ENCODE data around the gene ROBO4. TPM values are rescaled to one million over a fixed set of nuclear protein-coding genes. Genes with fewer than 3 reads are reported as not detected.

Gene ROBO4
- total RNA-seq, 2 experiments from 2014 or later: not detected

GRCh38 chr11:124865181-124865901, 32.3 kb downstream of the ROBO4 start, which contains the start of gene ROBO3:
Gene ROBO3 (plus strand): TSS chr11:124865432. CDS start chr11:124865578, 146 bp downstream.
- intact Hi-C loops (cut with micrococcal nuclease; ENCODE audit: unreplicated experiment): no loop called here
- Histone ChIP-seq H3K4me1 (ENCODE audit: insufficient read depth, low read length, poor library complexity, severe bottlenecking) (no peaks in the 10 kb centered on the region), H3K27ac (ENCODE audit: low read depth, low read length, poor library complexity, severe bottlenecking) (no peak within 1 kb of the TSS), H4K20me1 (ENCODE audit: insufficient read depth, low read length) (no peaks in the 10 kb centered on the region), H3K79me2 (ENCODE audit: insufficient read depth, low read depth, low read length) (no peaks in the 10 kb centered on the region), H3K4me3 (ENCODE audit: low read depth, low read length, poor library complexity, severe bottlenecking) (no peak within 1 kb of the TSS), H3K9me2 (ENCODE audit: insufficient read depth, low read length) (no peaks in the 10 kb centered on the region), H2AFZ (ENCODE audit: low read length) (no peak within 1 kb of the TSS), H3K9me3 (ENCODE audit: low read length) (no peaks in the 10 kb centered on the region), H3K4me2 (ENCODE audit: low read length) (no peak within 1 kb of the TSS), H3K36me3 (ENCODE audit: insufficient read depth, low read length) (no peaks in the 10 kb centered on the region)
- TF ChIP-seq CTCF (conservative IDR thresholded peaks at IDR 0.05; ENCODE audit: low read length): no peak
- no peak for TF ChIP-seq EZH2phosphoT487 (IDR thresholded peaks at IDR 0.05; ENCODE audit: borderline replicate concordance, low read depth, low read length)
- no peak for DNase-seq (ENCODE audit: low spot score)
- POLR2A ChIA-PET: no interaction called here
- no TSS peak for BruUV-seq (replicated peaks)
- CTCF ChIA-PET (ENCODE audit: unreplicated experiment): no interaction called here

- H4K20me1 ChIP-seq (ENCODE audit: insufficient read depth, low read length): no peaks in the 10 kb centered on the region
- no peaks in the 10 kb centered on the region for H3K79me2 ChIP-seq (ENCODE audit: insufficient read depth, low read depth, low read length)
- H3K27ac ChIP-seq (ENCODE audit: low read depth, low read length, poor library complexity, severe bottlenecking): no peak overlapping the region
- H3K36me3 ChIP-seq (ENCODE audit: insufficient read depth, low read length): no peaks in the 10 kb centered on the region
- no peaks in the 10 kb centered on the region for H3K4me1 ChIP-seq (ENCODE audit: insufficient read depth, low read length, poor library complexity, severe bottlenecking)
- H3K4me3 ChIP-seq (ENCODE audit: low read depth, low read length, poor library complexity, severe bottlenecking): no peak overlapping the region
- ChIA-PET CTCF (ENCODE audit: unreplicated experiment) (no interaction called here), POLR2A (no interaction called here)
- no peak overlapping the region for H2AFZ ChIP-seq (ENCODE audit: low read length)
- H3K4me2 ChIP-seq (ENCODE audit: low read length): no peak overlapping the region
- TF ChIP-seq CTCF (conservative IDR thresholded peaks at IDR 0.05; ENCODE audit: low read length): no peak
- no peak for TF ChIP-seq EZH2phosphoT487 (IDR thresholded peaks at IDR 0.05; ENCODE audit: borderline replicate concordance, low read depth, low read length)
- intact Hi-C loops (cut with micrococcal nuclease; ENCODE audit: unreplicated experiment): no loop called here
- no peaks in the 10 kb centered on the region for H3K9me3 ChIP-seq (ENCODE audit: low read length)
- H3K9me2 ChIP-seq (ENCODE audit: insufficient read depth, low read length): no peaks in the 10 kb centered on the region
- no peak for DNase-seq (ENCODE audit: low spot score)
- no TSS peak for BruUV-seq (replicated peaks)
These were observed 32.8 kb downstream of the ROBO4 start for GRCh38 chr11:124864892-124865180.

- Histone ChIP-seq H3K9me3 (ENCODE audit: low read length) (no peaks in the 10 kb centered on the region), H3K4me1 (ENCODE audit: insufficient read depth, low read length, poor library complexity, severe bottlenecking) (no peaks in the 10 kb centered on the region), H3K79me2 (ENCODE audit: insufficient read depth, low read depth, low read length) (no peaks in the 10 kb centered on the region), H4K20me1 (ENCODE audit: insufficient read depth, low read length) (no peaks in the 10 kb centered on the region), H3K36me3 (ENCODE audit: insufficient read depth, low read length) (no peaks in the 10 kb centered on the region), H3K9me2 (ENCODE audit: insufficient read depth, low read length) (no peaks in the 10 kb centered on the region), H3K27ac (ENCODE audit: low read depth, low read length, poor library complexity, severe bottlenecking) (no peak overlapping the region), H3K4me2 (ENCODE audit: low read length) (no peak overlapping the region), H3K4me3 (ENCODE audit: low read depth, low read length, poor library complexity, severe bottlenecking) (no peak overlapping the region), H2AFZ (ENCODE audit: low read length) (no peak overlapping the region)
- TF ChIP-seq CTCF (conservative IDR thresholded peaks at IDR 0.05; ENCODE audit: low read length): no peak
- TF ChIP-seq EZH2phosphoT487 (IDR thresholded peaks at IDR 0.05; ENCODE audit: borderline replicate concordance, low read depth, low read length): no peak
- BruUV-seq (replicated peaks): no TSS peak
- ChIA-PET CTCF (ENCODE audit: unreplicated experiment) (no interaction called here), POLR2A (no interaction called here)
- intact Hi-C loops (cut with micrococcal nuclease; ENCODE audit: unreplicated experiment): no loop called here
- DNase-seq (ENCODE audit: low spot score): no peak
These were observed 33.3 kb downstream of the ROBO4 start for GRCh38 chr11:124864176-124864891.

Data from OCI-LY7 (cell line).